CD4-positive, alpha-beta T cell treated with Interleukin-6 at 100 ng/mL for 8 hours (primary cell): Measurements from ENCODE around the gene EML6.

Source experiments
- DNase-seq: peaks from one replicate; pipeline ENCODE4 v3.0.0-alpha.2; 2020; ENCODE audit warnings: mixed read lengths, low spot score

EML6 gene

GRCh38 chr2:54757500-54757899 is 34.0 kb downstream of the EML6 start:
- no peak for DNase-seq

DNA sequence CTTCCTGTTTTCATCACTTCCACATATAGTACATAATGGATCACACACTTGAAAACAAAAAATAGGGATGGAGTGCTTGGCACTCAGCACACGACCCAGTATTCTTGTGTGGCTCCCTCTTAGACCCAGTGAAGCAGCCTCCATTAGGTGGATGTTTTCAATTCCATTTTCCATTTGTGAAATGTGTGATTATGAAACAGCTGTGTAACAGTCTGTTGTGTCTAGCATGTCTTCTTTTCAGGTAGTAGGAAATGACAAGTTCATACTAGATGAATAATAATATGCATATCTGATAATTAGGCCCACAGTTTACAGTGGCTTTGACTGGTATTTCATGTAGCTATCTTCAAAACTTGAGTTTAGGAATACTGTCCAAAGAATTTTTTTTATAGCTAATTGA is 35.5 kb downstream of the EML6 start:
- no peak for DNase-seq

- DNase-seq = no peak
Measured at GRCh38 chr2:54760310-54760709, 36.8 kb downstream of the EML6 start.

DNA sequence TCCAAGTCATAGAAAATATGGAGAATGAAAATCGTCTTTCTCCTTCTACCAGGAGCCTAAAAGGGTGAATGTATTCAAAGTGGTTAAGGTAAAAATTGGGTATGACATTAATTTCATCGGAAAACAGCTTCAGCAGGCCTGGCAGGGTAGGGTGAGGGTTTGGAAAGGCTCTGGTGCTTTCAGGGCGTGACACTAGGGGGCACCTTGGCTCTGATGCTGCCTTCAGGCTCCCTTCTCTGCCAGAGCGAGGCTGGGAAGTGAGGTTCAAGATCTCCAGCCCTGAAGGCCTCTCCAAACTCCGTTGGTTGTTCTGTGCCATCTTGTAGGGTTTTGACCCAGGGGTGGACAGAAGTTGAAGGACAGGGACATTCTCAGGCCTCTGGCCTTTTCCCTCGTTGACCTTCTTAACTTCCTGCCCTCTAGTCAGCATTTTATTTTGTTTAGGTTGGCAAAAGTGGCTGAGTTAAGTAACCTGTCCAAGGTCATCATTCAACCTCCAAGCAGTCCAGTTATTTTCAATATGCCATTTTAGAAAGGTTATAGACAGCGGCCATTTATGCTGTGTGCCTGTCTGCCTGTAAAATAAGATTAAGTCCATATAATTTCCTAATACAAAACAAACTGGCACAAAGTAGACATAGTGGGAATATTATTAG is 40.3 kb downstream of the EML6 start:
- no peak for DNase-seq

DNA sequence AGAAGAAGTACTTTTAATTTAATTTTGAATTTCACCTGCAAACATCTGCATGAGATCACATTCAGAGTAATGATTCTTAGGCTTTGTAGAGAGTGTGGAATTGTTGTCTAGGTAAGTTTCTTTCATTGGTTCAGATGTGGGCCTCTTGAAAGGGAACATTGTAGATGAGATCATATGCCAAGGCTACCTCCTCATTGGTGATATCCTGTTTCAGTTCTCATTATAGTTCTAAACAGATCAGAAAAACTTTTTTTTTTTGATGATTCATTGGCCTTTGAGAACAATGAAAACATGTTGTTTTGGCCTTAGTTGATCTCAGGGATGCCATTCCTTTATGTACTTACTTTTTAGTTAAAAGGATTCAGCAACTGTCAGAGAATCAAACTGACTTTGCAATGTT is 44.5 kb downstream of the EML6 start:
- no peak for DNase-seq

GRCh38 chr2:54768772-54769428 is 45.4 kb downstream of the EML6 start:
- DNase-seq = no peak

DNA sequence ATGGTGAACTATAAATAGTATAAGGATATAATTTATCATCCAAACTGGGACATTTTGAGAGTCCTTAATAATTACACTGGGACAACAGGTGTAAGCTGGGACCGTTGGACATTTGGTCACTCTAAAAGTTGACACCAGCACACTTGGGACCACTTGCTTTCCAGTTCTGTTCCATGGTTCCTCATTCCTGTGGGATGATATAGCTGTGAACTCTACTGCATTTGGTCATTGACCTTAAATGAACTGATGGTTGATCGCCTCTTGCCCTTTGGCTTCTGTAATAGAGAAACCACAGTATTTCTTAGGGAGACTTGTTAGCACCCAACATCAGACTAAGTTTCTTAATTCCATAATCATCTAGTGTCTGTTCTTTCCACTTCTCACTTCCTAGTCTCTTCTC is 46.7 kb downstream of the EML6 start:
- DNase-seq = no peak

GRCh38 chr2:54770676-54771075 is 47.2 kb downstream of the EML6 start:
- no peak for DNase-seq

DNA sequence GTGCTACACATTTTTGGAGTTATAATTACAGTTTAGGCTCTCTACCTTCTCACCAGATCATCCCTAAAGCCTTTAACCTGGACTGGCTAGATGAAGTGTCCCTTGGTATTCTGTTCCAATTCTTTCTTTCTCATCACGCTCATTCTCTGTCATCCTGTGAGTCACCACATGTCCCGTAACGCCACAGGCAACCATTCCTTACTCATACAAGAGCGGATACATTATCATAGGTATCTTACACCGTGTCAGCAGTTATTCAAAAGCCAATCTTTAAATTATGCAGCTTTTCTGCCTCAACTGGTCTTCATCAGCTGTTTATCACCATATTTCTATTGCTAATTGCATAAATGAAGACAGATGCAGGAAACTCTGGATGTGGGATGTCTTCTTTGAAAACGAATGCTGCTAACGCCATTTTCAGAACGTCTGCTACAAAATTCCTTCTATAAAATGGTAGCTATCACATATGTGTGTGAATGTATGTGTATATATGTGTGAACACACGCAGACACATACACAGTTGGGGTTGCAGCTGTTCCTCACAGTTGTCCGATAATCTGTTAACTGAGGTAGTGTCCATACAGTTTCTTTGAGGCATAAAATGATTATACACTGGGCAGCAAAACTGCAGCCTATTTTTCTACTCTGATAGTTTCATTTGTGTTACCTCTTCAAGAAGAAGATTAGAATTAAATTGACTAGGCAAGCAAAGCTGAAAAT is 47.9 kb downstream of the EML6 start:
- no peak for DNase-seq

- DNase-seq = no peak
Measured at GRCh38 chr2:54772110-54772509, 48.6 kb downstream of the EML6 start.

DNA sequence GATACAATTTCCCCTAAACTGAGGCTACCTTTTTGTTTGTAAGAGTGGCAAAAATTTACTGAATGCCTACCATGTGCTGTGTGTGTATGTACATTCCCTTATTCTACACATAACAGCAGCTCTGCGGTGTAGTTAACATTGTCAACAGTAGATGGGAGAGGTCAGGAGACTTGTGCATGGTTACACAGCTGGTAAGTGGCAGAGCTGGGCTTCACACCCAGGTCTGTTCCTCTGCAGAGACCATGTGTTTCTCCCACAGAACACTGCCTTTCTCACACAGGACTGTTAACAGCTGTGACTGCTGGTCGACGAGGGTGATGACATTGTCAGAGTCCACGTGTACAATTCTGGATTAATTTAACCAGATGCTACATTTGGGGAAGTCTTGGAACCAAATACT is 49.1 kb downstream of the EML6 start:
- DNase-seq = no peak

GRCh38 chr2:54773233-54773632 is 49.8 kb downstream of the EML6 start:
- DNase-seq = no peak

GRCh38 chr2:54773838-54774237 is 50.4 kb downstream of the EML6 start:
- no peak for DNase-seq

DNA sequence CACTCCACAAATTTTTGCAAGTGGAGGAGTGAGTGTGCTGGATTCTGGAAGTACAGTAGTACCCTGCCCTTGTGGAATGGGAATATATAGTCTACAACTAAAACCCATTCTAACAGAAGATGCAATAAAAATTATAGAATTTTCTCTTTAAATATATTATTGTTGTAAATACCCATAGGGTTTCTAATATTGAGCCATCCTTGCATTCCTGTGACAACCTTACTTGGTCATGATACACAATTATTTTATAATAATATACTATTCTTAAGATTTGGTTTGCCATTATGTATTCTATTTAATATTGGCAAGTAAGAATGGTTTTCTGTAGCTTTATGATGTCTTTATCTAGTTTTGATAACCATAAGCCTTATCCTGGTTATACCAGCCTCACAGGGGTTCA is 52.2 kb downstream of the EML6 start:
- no peak for DNase-seq

DNA sequence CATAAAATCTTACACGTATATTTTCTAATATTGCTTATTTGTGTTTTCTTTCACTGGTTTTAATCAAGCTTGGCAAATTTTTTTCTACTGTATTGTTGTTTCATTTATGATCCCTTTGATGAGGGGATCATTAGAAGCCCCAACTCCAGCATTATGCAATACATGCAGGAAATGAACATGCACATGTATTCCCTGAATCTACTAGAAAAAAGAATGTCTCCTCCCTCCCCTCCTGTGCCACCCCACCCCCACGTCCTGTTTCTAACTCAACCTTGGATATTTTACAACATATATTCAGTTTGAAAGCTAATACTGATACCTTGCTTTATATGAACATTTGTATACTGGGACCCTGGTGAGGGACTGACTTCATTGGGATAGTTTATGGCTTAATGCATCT is 53.0 kb downstream of the EML6 start:
- DNase-seq = no peak

- no peak for DNase-seq
Measured at GRCh38 chr2:54783349-54783748, 59.9 kb downstream of the EML6 start.

- no peak for DNase-seq
Measured at GRCh38 chr2:54787270-54787669, 63.8 kb downstream of the EML6 start.

- no peak for DNase-seq
Measured at GRCh38 chr2:54787755-54788366, 64.4 kb downstream of the EML6 start.

DNA sequence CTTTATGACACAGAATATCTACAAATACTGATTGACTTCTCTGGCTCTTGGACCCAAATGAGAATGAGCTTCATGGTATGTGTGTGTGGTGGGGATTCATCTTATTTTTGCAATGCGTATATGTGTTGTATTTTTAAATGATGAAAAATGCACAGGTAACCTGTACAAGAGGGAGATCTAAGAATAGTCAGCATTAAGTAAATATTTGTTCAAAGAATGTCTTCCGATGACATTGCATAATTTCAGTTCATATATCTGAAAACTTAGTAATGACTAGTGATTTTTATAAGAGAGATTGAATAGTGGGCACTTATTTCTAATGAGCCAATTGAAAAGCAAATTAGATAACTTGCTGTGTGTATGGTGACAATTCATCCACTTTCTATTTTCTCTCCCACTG is 66.4 kb downstream of the EML6 start:
- no peak for DNase-seq

- DNase-seq = no peak
Measured at GRCh38 chr2:54791831-54792230, 68.4 kb downstream of the EML6 start.

GRCh38 chr2:54797307-54797706 is 73.8 kb downstream of the EML6 start:
- no peak for DNase-seq

DNA sequence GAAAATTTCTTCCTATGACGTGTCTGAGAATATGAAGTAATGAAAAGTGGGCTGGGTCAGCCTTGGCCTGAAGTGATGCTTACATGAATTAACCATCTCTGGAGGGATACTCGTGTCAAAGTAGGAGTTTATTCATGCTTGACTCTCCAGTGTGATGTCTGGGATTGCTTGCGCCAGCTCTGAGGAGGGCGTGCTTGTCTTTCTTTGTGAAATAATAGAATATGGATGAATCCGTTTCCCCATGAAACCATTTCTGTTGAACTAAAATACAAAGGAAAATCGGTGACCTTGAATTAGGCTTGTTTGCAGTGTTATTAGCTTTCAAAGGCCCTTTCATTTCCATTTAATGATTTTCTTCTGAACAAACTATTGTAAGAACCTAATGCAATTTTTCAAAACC is 77.9 kb downstream of the EML6 start:
- no peak for DNase-seq
